Hippocampal formation (tissue), 2 donors: ENCODE measurements around the gene ESYT3.
"Not testable (repeated sequence)": the region's sequence is repeated elsewhere in the genome, so short reads cannot be mapped to it uniquely, and the experiment has no call there.

Experiments used
- DNase-seq, 2 donors: peaks; one replicate each; lab custom pipeline; 2025; lab: John Stamatoyannopoulos, UW

Gene ESYT3

GRCh38 chr3:138443521-138444503, 9.4 kb downstream of the ESYT3 start:
- no peak for DNase-seq

- DNase-seq, result no peak
Measured at GRCh38 chr3:138445236-138445635, 10.8 kb downstream of the ESYT3 start.

- no peak for DNase-seq
Measured at GRCh38 chr3:138445654-138446053, 11.2 kb downstream of the ESYT3 start.

GRCh38 chr3:138448631-138449030, 14.2 kb downstream of the ESYT3 start:
- no peak for DNase-seq

GRCh38 chr3:138449490-138449889, 15.1 kb downstream of the ESYT3 start:
- no peak for DNase-seq

GRCh38 chr3:138450181-138450580, 15.8 kb downstream of the ESYT3 start:
- DNase-seq, result no peak

- DNase-seq, result no peak
Measured at GRCh38 chr3:138450704-138451424, 16.4 kb downstream of the ESYT3 start.

- no peak for DNase-seq
Measured at GRCh38 chr3:138451595-138452162, 17.3 kb downstream of the ESYT3 start.

- no peak for DNase-seq
Measured at GRCh38 chr3:138452436-138452835, 18.0 kb downstream of the ESYT3 start.

- DNase-seq, result not testable (repeated sequence)
Measured at GRCh38 chr3:138453940-138454339, 19.5 kb downstream of the ESYT3 start.

GRCh38 chr3:138455801-138456716, 21.6 kb downstream of the ESYT3 start:
- DNase-seq, result no peak

GRCh38 chr3:138456961-138457862, 22.8 kb downstream of the ESYT3 start:
- DNase-seq, result no peak

GRCh38 chr3:138457863-138458735, 23.7 kb downstream of the ESYT3 start:
- DNase-seq, result no peak

GRCh38 chr3:138458774-138459499, 24.5 kb downstream of the ESYT3 start:
- no peak for DNase-seq

- DNase-seq, result no peak
Measured at GRCh38 chr3:138459619-138460535, 25.5 kb downstream of the ESYT3 start.

- DNase-seq, result no peak
Measured at GRCh38 chr3:138460536-138461205, 26.3 kb downstream of the ESYT3 start.

- no peak for DNase-seq
Measured at GRCh38 chr3:138461246-138461645, 26.8 kb downstream of the ESYT3 start.
